Right lobe of liver (tissue), 4 donors: ENCODE results near the gene BEST1.
"Not testable (repeated sequence)": the region's sequence is repeated elsewhere in the genome, so short reads cannot be mapped to it uniquely, and the experiment has no call there.

Experiments
- CTCF ChIP-seq, 4 donors: fragments of 200-600 bp in 3 of 4; fragments of 450-650 bp in 1 of 4; IDR thresholded peaks; one replicate each; pipeline versions ENCODE4 v1.5.1 to v1.8.0; 2016 to 2022; ENCODE audit warnings: antibody characterized with exemption in 4 of 4, mild to moderate bottlenecking in 2 of 4
- POLR2A ChIP-seq: fragments of 450-650 bp; IDR thresholded peaks from one replicate; pipeline ENCODE4 v1.6.1; 2017; ENCODE audit warnings: antibody characterized with exemption, mild to moderate bottlenecking
- donor health status: DM: no; HTN: no; CAD: no.
- donor health status: DM: no; HTN: no; CAD: no.
- donor health status: DM: no; HTN: yes; CAD: no.

DNA sequence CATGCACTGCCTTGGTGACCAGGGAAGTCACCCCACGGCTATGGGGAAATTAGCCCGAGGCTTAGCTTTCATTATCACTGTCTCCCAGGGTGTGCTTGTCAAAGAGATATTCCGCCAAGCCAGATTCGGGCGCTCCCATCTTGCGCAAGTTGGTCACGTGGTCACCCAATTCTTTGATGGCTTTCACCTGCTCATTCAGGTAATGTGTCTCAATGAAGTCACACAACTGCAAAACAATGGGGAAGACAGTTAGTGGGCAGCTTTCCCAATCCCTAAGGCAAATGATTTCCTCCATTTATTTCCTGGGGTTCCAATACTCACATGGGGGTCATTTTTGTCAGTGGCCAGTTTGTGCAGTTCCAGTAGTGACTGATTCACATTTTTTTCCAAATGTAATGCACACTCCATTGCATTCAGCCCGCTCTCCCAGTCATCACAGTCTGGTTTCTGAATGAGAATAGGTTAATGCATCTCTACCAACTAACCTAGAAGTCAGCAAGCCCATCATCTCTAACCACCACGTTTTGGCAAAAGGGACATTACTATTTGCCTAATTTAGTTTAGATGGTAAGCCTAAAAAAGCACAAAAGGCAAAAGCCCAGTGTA, 14.6 kb downstream of the BEST1 start:
- not testable (repeated sequence) for TF ChIP-seq POLR2A; CTCF (IDR thresholded peaks at IDR 0.05)
